ENCODE measurements around the gene CLVS2.

CLVS2 gene

GRCh38 chr6:122995921-122996793 lies at the start of gene CLVS2:
Gene CLVS2 (plus strand): TSS chr6:122996235. CDS start chr6:122997778, 1,543 bp downstream.
- no peak for DNase-seq

- DNase-seq, result no peak
These were observed 48.7 kb upstream of the CLVS2 start for GRCh38 chr6:122947355-122947754.

- no peak for DNase-seq
These were observed 42.3 kb upstream of the CLVS2 start for GRCh38 chr6:122953766-122954165.

- no peak for DNase-seq
These were observed 39.7 kb upstream of the CLVS2 start for GRCh38 chr6:122956376-122956775.

GRCh38 chr6:122962000-122962624 lies 33.9 kb upstream of the CLVS2 start:
- DNase-seq, result no peak

GRCh38 chr6:122969999-122970533 lies 26.0 kb upstream of the CLVS2 start:
- DNase-seq, result no peak

GRCh38 chr6:122977180-122977579 lies 18.9 kb upstream of the CLVS2 start:
- no peak for DNase-seq

GRCh38 chr6:122984393-122984792 lies 11.6 kb upstream of the CLVS2 start:
- DNase-seq, result no peak

- DNase-seq, result no peak
These were observed 1.8 kb upstream of the CLVS2 start for GRCh38 chr6:122994256-122994655.

GRCh38 chr6:122996794-122997505 lies 915 bp downstream of the CLVS2 start:
- DNase-seq, result no peak

- DNase-seq, result no peak
These were observed 1.6 kb downstream of the CLVS2 start for GRCh38 chr6:122997541-122998150.

GRCh38 chr6:122998403-122998975 lies 2.5 kb downstream of the CLVS2 start:
- no peak for DNase-seq

- no peak for DNase-seq
These were observed 4.3 kb downstream of the CLVS2 start for GRCh38 chr6:123000244-123000770.

GRCh38 chr6:123001540-123001939 lies 5.5 kb downstream of the CLVS2 start:
- DNase-seq, result no peak

GRCh38 chr6:123007885-123008284 lies 11.8 kb downstream of the CLVS2 start:
- no peak for DNase-seq

- DNase-seq, result no peak
These were observed 13.0 kb downstream of the CLVS2 start for GRCh38 chr6:123009059-123009458.

GRCh38 chr6:123014835-123015234 lies 18.8 kb downstream of the CLVS2 start:
- DNase-seq, result no peak

GRCh38 chr6:123016431-123017103 lies 20.5 kb downstream of the CLVS2 start:
- DNase-seq, result no peak

GRCh38 chr6:123017104-123017682 lies 21.2 kb downstream of the CLVS2 start:
- no peak for DNase-seq

- DNase-seq, result no peak
These were observed 26.9 kb downstream of the CLVS2 start for GRCh38 chr6:123022975-123023374.

GRCh38 chr6:123024976-123025375 lies 28.9 kb downstream of the CLVS2 start:
- DNase-seq, result no peak
